Osteocyte (in vitro differentiated cells): ENCODE results near the gene SPTBN1. TPM values are rescaled to one million over a fixed set of nuclear protein-coding genes. Genes with fewer than 3 reads are reported as not detected.

ENCODE experiments used
- DNase-seq: peaks from one replicate; pipeline ENCODE4 v3.0.0; 2021; ENCODE audit warnings: mixed read lengths; ENCODE audit not compliant: unreplicated experiment; ENCODE audit errors: extremely low spot score
- H3K27ac Mint-ChIP-seq: one replicate; pipeline ENCODE4 v1.8.0; 2021; ENCODE audit warnings: mild to moderate bottlenecking, mixed read lengths; ENCODE audit not compliant: unreplicated experiment
- H3K27me3 Mint-ChIP-seq: one replicate; pipeline ENCODE4 v1.8.0; 2021; ENCODE audit warnings: mixed read lengths; ENCODE audit not compliant: unreplicated experiment
- H3K36me3 Mint-ChIP-seq: one replicate; pipeline ENCODE4 v1.8.0; 2021; ENCODE audit warnings: mixed read lengths; ENCODE audit not compliant: unreplicated experiment
- H3K4me1 Mint-ChIP-seq: one replicate; pipeline ENCODE4 v1.8.0; 2021; ENCODE audit warnings: mixed read lengths; ENCODE audit not compliant: unreplicated experiment
- H3K4me3 Mint-ChIP-seq: one replicate; pipeline ENCODE4 v1.8.0; 2021; ENCODE audit warnings: mild to moderate bottlenecking, moderate library complexity, mixed read lengths; ENCODE audit not compliant: unreplicated experiment
- H3K9me3 Mint-ChIP-seq: one replicate; pipeline ENCODE4 v1.8.0; 2021; ENCODE audit warnings: mixed read lengths; ENCODE audit not compliant: unreplicated experiment
- total RNA-seq: library from RNA; stranded (reverse); gene quantifications from 2 replicates; pipeline ENCODE4 v1.2.1, GENCODE V29; 2021
- TF ChIP-seq, protein P1 (sequence below): fragments of 200-600 bp; sonication (generic); IDR thresholded peaks from 2 replicates; pipeline ENCODE4 v1.5.0; 2021; ENCODE audit warnings: antibody characterized with exemption, mild to moderate bottlenecking, moderate library complexity

Gene SPTBN1
- total RNA-seq, 1 donor from 2014 or later = 248 TPM

DNA sequence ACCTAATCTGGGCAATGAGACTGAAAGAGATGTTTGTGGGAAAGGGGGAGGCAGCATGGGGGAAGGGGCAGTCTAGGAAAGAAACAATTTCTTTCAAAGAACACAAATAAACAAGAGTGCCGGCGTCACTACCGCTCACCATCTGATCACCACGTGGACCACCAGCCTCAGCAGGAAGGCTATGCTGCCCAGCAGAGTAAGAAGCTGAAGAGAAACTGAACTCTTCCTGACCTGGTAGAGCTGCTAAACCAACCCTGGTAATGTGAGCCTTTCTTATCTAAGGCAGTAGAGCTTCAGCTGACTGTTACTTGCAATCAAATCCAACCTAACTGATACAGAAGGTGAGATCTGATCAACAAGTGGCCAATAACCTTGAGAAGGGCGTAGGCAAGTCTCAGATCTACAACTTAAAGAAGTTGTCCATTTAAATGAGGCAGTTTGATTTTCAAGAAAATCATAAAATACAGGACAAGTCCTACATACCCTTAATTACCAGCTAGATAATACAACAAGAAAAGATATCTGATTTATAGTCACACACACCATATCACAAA is 44.2 kb upstream of the SPTBN1 start:
- Mint-ChIP-seq H3K4me1 (no peaks in the 10 kb centered on the region), H3K4me3 (no peak overlapping the region), H3K27ac (no peak overlapping the region), H3K36me3 (no peaks in the 10 kb centered on the region), H3K27me3 (peaks cover 16% of the 10 kb centered on the region), H3K9me3 (no peaks in the 10 kb centered on the region)
- DNase-seq = no peak
- TF ChIP-seq, protein P1, sequence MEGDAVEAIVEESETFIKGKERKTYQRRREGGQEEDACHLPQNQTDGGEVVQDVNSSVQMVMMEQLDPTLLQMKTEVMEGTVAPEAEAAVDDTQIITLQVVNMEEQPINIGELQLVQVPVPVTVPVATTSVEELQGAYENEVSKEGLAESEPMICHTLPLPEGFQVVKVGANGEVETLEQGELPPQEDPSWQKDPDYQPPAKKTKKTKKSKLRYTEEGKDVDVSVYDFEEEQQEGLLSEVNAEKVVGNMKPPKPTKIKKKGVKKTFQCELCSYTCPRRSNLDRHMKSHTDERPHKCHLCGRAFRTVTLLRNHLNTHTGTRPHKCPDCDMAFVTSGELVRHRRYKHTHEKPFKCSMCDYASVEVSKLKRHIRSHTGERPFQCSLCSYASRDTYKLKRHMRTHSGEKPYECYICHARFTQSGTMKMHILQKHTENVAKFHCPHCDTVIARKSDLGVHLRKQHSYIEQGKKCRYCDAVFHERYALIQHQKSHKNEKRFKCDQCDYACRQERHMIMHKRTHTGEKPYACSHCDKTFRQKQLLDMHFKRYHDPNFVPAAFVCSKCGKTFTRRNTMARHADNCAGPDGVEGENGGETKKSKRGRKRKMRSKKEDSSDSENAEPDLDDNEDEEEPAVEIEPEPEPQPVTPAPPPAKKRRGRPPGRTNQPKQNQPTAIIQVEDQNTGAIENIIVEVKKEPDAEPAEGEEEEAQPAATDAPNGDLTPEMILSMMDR = no peak

DNA sequence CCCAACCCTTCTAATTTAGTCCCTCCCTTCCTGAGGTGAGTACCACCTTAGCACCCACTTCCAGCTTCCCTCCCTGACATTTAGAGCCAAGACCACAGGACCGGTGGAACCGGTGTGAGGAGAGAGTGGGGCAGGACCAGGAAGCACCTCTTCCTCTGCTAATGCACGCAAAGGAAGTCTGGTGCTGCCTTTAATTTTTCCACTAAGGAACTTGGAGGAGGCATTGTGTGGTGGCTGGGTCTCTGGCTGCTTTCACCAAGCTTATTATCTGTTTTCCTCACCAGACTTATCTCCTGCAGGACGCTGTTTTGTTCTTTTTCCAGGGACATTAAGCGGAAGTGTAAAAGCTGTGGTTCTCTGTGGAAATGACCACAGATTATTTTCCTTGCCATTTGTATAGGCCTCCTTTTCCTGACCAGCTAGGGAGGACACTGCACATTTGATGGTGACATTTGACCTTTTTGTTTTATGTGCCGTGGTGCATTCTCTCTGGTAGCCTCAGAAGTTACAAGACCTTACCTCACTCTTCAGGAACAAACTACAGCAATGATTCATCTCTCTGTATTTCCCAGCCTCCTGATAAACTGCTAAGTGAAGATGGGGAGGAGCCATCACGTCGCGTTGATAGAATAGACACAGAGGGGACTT is 39.8 kb upstream of the SPTBN1 start:
- no peak overlapping the region for H3K27ac Mint-ChIP-seq
- no peaks in the 10 kb centered on the region for H3K36me3 Mint-ChIP-seq
- no peak overlapping the region for H3K4me3 Mint-ChIP-seq
- H3K27me3 Mint-ChIP-seq = peaks cover under 1% of the 10 kb centered on the region
- H3K4me1 Mint-ChIP-seq = no peaks in the 10 kb centered on the region
- TF ChIP-seq, protein P1 = no peak
- DNase-seq = no peak
- no peaks in the 10 kb centered on the region for H3K9me3 Mint-ChIP-seq

DNA sequence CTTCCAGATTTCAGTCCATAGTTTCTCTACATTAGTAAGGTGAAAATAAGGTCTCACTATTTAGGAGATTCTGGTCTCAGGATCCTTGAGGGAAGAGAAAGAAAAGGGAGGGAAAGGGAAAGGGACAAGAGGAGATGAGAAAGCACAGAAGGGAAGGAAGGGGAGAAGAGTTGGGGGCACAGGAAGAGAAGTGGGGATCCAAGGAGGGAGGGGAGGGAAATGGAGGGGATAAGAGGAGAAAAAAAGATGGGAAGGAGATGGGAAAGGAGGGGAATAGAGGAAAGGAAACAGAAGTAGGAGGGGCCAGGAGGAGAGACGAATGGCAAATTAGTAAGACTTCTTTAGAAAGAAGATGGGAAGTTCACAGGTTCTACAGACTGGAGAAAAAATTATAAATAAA is 39.2 kb upstream of the SPTBN1 start:
- Mint-ChIP-seq H3K4me1 (no peaks in the 10 kb centered on the region), H3K27me3 (no peaks in the 10 kb centered on the region), H3K9me3 (no peaks in the 10 kb centered on the region), H3K27ac (no peak overlapping the region), H3K36me3 (no peaks in the 10 kb centered on the region), H3K4me3 (no peak overlapping the region)
- DNase-seq = no peak
- TF ChIP-seq, protein P1 = no peak

DNA sequence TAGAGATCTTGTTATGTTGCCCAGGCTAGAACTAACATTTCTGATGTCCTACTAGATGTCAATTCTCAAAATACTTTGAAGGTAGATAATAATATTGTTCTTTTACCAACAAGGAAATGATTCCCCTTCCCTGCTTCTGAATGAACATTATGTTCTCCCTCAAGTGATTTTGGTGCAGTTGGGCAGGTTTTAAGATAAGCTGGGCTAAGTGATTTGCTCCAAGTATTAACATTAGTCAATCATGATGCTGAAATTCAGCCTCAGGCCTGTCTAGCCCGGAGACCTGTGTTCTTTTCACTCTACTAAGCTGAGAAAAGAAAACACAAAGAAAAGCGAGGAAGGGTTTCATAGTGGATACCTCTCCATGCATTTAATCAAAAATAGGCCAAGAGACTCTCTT is 38.5 kb upstream of the SPTBN1 start:
- no peaks in the 10 kb centered on the region for H3K4me1 Mint-ChIP-seq

DNA sequence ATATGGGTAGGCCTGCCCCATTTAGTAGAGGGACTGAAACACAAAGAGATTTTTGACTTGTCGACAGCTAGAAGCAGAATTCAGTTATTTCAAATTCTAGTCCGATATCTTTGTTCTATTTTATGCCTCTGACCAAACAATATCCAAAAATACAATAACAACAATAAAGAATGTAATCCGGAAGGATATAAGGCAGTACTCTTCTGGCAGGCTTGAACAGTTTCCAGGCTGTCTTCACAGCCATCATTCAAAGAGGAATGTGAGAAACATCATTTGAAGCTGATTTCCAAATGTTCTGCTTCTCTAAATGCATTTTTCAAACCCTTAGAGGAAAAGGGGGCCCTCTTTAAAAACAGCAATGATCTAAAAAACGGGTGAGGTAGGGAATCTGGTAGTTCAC is 36.7 kb upstream of the SPTBN1 start:
- Mint-ChIP-seq H3K4me3 (no peak overlapping the region), H3K36me3 (no peaks in the 10 kb centered on the region), H3K9me3 (peaks cover 4% of the 10 kb centered on the region), H3K4me1 (no peaks in the 10 kb centered on the region), H3K27me3 (no peaks in the 10 kb centered on the region), H3K27ac (no peak overlapping the region)
- DNase-seq = no peak
- TF ChIP-seq, protein P1 = no peak

More for the DNA sequence above, 38.5 kb upstream of the SPTBN1 start:
- TF ChIP-seq, protein P1 = no peak
- no peak overlapping the region for H3K4me3 Mint-ChIP-seq
- DNase-seq = no peak
- no peak overlapping the region for H3K27ac Mint-ChIP-seq
- H3K27me3 Mint-ChIP-seq = no peaks in the 10 kb centered on the region
- no peaks in the 10 kb centered on the region for H3K36me3 Mint-ChIP-seq
- peaks cover 2% of the 10 kb centered on the region for H3K9me3 Mint-ChIP-seq
